CD4-positive, alpha-beta T cell treated with Interferon gamma for 1 hour (primary cell): ENCODE data around the gene BATF2.

ENCODE experiments used
- DNase-seq: peaks from one replicate; pipeline ENCODE4 v3.0.0-alpha.2; 2020

BATF2 gene

DNA sequence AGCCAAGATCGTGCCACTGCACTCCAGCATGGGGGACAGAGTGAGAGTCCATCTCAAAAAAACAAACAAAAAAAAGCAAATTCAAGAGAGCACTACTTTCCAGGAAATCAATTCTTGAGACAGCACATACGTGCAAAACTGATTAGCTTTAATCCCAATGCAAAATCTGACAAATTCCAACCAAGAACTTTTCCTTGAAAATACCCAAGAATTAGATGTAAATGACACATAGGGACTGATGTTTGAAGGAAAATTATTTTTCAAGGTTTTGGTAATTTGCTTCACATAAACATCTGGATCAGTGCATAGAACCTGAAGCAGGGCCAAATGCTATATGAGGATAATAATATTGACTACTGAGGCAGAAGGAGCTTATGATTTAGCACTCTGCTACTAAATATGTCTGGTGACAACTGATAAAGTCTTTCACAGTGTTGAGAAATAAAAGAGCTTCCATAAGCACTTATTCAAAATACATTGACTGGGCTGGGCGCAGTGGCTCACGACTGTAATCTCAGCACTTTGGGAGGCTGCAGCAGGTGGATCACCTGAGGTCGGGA lies 33.6 kb downstream of the BATF2 start:
- no peak for DNase-seq

DNA sequence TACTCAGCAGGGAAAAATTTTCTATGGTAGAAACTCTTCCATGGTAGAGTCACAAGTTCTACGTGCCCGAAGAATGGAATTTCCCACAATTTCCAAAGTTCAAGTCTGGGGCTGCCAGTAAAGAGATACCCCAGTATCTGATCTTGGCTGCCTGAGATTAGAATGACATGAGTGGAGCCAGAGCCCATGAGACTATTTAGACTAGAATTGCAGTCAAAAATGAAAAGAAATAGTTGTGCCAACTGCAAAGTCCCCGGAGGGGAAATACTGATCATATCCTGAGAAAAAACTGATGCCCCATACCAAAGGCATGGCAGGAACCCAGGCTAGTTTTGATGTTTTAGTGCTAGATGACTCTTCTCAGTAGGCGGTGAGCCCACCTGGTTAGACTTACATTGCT lies 36.1 kb downstream of the BATF2 start:
- DNase-seq: no peak

DNA sequence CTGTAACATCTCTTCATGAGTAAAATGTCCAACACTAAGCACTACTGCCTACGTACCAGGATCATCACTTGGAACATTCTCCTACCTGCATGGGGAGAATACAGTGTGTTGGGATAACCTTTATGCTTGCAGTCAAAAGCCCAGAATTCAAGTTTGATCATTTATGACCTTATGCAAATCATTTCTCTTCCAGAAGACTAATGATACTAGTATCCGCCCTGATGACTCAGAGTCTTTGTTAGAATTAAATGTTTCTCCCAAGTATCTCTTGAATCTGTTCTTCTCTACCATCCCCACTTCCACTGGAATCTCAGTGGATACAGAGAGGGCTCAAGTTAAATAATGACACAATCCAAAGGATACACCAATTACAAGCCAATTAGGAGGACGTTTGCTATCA lies 37.3 kb downstream of the BATF2 start:
- DNase-seq: no peak

DNA sequence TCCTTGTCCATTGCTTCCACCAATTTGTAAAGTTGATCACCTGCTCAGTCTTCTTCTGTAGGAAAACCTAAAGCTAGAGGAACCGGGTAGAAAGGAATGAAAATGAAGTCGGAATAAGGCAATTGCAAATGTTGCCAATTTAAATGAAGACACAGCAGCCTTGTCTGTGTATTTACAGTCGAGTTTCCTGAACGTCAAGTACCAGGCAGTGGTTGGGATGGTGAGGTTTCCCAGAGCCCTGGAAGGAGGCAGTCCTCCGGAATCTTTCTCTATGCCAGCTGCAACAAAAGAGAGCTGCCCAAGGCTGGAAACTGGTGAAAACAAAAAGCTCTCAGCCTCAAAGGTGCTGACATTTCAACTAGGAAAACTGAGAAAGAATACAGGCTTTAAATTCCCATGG lies 42.6 kb downstream of the BATF2 start:
- no peak for DNase-seq

DNA sequence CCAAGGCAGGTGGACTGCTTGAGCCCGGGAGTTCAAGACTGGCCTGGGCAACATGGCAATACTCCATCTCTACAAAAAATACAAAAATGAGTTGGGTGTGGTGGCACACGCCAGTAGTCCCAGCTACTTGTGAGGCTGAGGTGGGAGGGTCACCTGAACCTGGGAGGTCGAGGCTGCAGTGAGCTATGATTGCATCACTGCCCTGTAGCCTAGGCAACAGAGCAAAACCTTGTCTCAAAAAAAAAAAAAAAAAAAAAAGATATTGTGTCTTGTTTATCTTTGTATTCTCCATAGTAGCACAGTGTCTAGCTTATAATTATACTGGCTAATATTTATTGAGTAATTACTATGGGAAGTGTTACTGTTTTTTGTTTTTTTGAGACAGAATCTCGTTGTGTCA lies 45.2 kb downstream of the BATF2 start:
- no peak for DNase-seq

DNA sequence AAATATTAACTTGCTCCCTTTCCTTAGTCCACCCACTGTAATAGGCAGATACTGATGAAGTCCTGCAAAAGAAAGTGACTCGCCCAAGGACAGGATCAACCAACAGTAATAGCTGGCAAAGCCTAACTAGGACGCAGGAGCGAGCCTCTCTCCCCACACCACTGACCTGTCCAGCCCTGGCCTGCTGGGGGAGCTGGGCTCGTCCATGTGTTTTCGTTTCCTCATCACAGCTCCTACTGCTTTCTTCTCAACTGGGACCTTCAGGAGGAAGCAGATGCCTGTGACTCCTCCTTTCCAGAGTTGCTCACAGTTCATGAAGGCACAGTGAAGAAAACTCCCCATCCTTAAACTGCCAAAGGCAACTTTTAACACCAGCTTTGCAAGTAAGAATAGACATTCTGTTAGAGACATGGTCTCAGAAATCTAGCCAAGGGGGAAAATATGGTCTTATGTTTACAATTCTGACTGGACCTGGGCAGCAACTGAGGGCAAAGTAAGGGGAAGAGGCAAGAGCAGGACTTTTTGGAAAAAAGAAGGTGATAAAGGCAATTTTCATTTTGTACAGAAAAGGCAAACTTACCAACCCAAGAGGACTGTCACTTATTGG lies 49.5 kb downstream of the BATF2 start:
- no peak for DNase-seq
